ENCODE results near the gene USP4.

Gene USP4

DNA sequence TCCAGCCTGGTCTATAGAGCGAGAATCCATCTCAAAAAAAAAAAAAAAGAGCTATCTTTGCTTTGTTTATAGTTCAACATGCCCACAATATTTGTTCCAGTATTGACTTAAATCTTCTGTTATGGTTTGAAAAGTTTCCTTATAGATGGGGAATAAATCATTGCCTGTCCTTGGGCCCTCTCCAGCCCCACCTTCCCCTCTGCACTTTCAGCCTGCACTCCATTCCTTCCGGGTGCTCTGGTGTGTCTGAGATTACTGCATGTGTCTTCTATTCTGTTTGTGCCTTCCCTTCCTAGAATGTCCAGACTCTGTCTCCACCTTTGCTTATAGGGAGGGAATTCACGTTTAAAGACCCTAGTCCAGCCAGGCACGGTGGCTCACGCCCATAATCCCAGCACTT is 43.5 kb upstream of the USP4 start:
- no peaks in the 10 kb centered on the region for H3K9me3 ChIP-seq (ENCODE audit: control insufficient read depth, insufficient read depth, low read depth, low read length)
- no peak overlapping the region for H3K4me3 ChIP-seq (ENCODE audit: low read depth, low read length)
- H3K4me1 ChIP-seq (ENCODE audit: control insufficient read depth, insufficient read depth, low read length), result no peaks in the 10 kb centered on the region
- ChIA-PET POLR2A (no interaction called here), CTCF (interaction anchor here (0.6 kb wide), 1 partner anchor 11 kb away, joined by 4 read pairs; no protein-coding TSS in a partner anchor)
- no peak overlapping the region for H3K27ac ChIP-seq (ENCODE audit: extremely low read depth, low read depth, low read length)
- TF ChIP-seq ZNF621 (tag by site-specific recombination; IDR thresholded peaks at IDR 0.05) (no peak), ZNF138 (tag by site-specific recombination; IDR thresholded peaks at IDR 0.05; ENCODE audit: borderline replicate concordance) (no peak), KLF8 (tag by site-specific recombination; IDR thresholded peaks at IDR 0.05) (no peak), ZNF555 (tag by site-specific recombination; conservative IDR thresholded peaks at IDR 0.05) (no peak), ZNF16 (tag by site-specific recombination; IDR thresholded peaks at IDR 0.05; ENCODE audit: low read depth) (no peak), ZNF157 (tag by site-specific recombination; IDR thresholded peaks at IDR 0.05) (no peak), ZNF610 (tag by site-specific recombination; IDR thresholded peaks at IDR 0.05; ENCODE audit: borderline replicate concordance) (no peak), ZNF677 (tag by site-specific recombination; IDR thresholded peaks at IDR 0.05) (no peak), ZNF585B (tag by site-specific recombination; IDR thresholded peaks at IDR 0.05) (no peak), ZNF423 (tag by site-specific recombination; IDR thresholded peaks at IDR 0.05) (no peak), ZNF529 (tag by site-specific recombination; IDR thresholded peaks at IDR 0.05; ENCODE audit: insufficient replicate concordance) (no peak)
- TF ChIP-seq, protein P1, sequence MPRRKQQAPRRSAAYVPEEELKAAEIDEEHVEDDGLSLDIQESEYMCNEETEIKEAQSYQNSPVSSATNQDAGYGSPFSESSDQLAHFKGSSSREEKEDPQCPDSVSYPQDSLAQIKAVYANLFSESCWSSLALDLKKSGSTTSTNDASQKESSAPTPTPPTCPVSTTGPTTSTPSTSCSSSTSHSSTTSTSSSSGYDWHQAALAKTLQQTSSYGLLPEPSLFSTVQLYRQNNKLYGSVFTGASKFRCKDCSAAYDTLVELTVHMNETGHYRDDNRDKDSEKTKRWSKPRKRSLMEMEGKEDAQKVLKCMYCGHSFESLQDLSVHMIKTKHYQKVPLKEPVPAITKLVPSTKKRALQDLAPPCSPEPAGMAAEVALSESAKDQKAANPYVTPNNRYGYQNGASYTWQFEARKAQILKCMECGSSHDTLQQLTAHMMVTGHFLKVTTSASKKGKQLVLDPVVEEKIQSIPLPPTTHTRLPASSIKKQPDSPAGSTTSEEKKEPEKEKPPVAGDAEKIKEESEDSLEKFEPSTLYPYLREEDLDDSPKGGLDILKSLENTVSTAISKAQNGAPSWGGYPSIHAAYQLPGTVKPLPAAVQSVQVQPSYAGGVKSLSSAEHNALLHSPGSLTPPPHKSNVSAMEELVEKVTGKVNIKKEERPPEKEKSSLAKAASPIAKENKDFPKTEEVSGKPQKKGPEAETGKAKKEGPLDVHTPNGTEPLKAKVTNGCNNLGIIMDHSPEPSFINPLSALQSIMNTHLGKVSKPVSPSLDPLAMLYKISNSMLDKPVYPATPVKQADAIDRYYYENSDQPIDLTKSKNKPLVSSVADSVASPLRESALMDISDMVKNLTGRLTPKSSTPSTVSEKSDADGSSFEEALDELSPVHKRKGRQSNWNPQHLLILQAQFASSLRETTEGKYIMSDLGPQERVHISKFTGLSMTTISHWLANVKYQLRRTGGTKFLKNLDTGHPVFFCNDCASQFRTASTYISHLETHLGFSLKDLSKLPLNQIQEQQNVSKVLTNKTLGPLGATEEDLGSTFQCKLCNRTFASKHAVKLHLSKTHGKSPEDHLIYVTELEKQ (tag by site-specific recombination; IDR thresholded peaks at IDR 0.05; ENCODE audit: borderline replicate concordance), result no peak
- TF ChIP-seq, protein P2, sequence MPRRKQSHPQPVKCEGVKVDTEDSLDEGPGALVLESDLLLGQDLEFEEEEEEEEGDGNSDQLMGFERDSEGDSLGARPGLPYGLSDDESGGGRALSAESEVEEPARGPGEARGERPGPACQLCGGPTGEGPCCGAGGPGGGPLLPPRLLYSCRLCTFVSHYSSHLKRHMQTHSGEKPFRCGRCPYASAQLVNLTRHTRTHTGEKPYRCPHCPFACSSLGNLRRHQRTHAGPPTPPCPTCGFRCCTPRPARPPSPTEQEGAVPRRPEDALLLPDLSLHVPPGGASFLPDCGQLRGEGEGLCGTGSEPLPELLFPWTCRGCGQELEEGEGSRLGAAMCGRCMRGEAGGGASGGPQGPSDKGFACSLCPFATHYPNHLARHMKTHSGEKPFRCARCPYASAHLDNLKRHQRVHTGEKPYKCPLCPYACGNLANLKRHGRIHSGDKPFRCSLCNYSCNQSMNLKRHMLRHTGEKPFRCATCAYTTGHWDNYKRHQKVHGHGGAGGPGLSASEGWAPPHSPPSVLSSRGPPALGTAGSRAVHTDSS (tag by site-specific recombination; IDR thresholded peaks at IDR 0.05), result no peak
- TF ChIP-seq, protein P3, sequence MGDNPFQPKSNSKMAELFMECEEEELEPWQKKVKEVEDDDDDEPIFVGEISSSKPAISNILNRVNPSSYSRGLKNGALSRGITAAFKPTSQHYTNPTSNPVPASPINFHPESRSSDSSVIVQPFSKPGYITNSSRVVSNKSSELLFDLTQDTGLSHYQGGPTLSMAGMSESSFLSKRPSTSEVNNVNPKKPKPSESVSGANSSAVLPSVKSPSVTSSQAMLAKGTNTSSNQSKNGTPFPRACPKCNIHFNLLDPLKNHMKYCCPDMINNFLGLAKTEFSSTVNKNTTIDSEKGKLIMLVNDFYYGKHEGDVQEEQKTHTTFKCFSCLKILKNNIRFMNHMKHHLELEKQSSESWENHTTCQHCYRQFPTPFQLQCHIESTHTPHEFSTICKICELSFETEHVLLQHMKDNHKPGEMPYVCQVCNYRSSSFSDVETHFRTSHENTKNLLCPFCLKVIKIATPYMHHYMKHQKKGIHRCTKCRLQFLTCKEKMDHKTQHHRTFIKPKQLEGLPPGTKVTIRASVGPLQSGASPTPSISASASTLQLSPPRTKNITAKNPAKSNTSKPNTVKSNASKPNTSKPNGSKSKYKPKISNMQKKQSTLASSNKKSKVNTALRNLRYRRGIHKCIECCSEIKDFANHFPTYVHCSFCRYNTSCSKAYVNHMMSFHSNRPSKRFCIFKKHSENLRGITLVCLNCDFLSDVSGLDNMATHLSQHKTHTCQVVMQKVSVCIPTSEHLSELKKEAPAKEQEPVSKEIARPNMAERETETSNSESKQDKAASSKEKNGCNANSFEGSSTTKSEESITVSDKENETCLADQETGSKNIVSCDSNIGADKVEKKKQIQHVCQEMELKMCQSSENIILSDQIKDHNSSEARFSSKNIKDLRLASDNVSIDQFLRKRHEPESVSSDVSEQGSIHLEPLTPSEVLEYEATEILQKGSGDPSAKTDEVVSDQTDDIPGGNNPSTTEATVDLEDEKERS (tag by site-specific recombination; IDR thresholded peaks at IDR 0.05), result no peak
- peaks cover 0 to 3% of the 10 kb centered on the region in 2 experiments; a peak in 2 of 3 replicates for H3K36me3 ChIP-seq (ENCODE audit: control insufficient read depth in 2 of 2, insufficient read depth in 1 of 2, low read length in 2 of 2)

DNA sequence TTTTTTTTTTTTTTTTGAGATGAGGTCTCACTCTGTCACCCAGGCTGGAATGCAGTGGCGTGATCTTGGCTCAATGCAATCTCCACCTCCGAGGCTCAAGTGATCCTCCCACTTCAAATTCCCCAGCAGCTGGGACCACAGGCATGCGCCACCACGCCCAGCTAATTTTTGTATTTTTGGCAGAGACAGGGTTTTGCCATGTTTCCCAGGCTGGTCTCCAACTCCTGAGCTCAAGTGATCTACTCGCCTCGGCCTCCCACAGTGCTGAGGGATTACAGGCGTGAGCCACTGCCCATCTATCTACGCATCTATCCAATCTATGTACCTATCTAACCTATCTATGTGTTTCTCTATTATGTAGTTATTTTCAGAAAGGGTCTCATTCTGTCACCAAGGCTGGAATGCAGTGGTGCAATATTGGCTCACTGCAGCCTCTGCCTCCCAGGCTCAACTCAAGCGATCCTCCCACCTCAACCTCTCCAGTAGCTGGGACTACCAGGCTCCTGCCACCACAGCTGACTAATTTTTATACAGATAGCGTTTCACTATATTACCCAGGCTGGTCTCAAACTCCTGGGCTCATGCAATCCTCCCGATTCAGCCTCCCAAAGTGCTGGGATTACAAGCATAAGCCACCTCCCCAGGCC is 38.5 kb upstream of the USP4 start:
- no peak overlapping the region for H3K27ac ChIP-seq (ENCODE audit: extremely low read depth, low read depth, low read length)
- H3K4me3 ChIP-seq (ENCODE audit: low read depth, low read length), result no peak overlapping the region
- H3K4me1 ChIP-seq (ENCODE audit: control insufficient read depth, insufficient read depth, low read length), result no peaks in the 10 kb centered on the region
- ChIA-PET CTCF (no interaction called here), POLR2A (no interaction called here)
- peaks cover 14 to 26% of the 10 kb centered on the region in 2 experiments; a peak in 2 of 3 replicates for H3K36me3 ChIP-seq (ENCODE audit: control insufficient read depth in 2 of 2, insufficient read depth in 1 of 2, low read length in 2 of 2)
- H3K9me3 ChIP-seq (ENCODE audit: control insufficient read depth, insufficient read depth, low read depth, low read length), result no peaks in the 10 kb centered on the region
- no peak for TF ChIP-seq IKZF3 (tag by site-specific recombination; IDR thresholded peaks at IDR 0.05)
- TF ChIP-seq, protein P4, sequence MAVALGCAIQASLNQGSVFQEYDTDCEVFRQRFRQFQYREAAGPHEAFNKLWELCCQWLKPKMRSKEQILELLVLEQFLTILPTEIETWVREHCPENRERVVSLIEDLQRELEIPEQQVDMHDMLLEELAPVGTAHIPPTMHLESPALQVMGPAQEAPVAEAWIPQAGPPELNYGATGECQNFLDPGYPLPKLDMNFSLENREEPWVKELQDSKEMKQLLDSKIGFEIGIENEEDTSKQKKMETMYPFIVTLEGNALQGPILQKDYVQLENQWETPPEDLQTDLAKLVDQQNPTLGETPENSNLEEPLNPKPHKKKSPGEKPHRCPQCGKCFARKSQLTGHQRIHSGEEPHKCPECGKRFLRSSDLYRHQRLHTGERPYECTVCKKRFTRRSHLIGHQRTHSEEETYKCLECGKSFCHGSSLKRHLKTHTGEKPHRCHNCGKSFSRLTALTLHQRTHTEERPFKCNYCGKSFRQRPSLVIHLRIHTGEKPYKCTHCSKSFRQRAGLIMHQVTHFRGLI (tag by site-specific recombination; IDR thresholded peaks at IDR 0.05), result no peak
- TF ChIP-seq, protein P2 (tag by site-specific recombination; IDR thresholded peaks at IDR 0.05), result no peak
- TF ChIP-seq ZNF48 (tag by site-specific recombination; IDR thresholded peaks at IDR 0.05), result no peak
- TF ChIP-seq KLF7 (tag by site-specific recombination; IDR thresholded peaks at IDR 0.05; ENCODE audit: borderline replicate concordance), result no peak
- no peak for TF ChIP-seq GLI4 (tag by site-specific recombination; IDR thresholded peaks at IDR 0.05)
- TF ChIP-seq ZNF174 (tag by site-specific recombination; IDR thresholded peaks at IDR 0.05), result no peak
- TF ChIP-seq ZNF629 (tag by site-specific recombination; IDR thresholded peaks at IDR 0.05), result no peak
- TF ChIP-seq, protein P5, sequence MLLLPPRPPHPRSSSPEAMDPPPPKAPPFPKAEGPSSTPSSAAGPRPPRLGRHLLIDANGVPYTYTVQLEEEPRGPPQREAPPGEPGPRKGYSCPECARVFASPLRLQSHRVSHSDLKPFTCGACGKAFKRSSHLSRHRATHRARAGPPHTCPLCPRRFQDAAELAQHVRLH (tag by site-specific recombination; IDR thresholded peaks at IDR 0.05), result no peak
- TF ChIP-seq PRDM1 (tag by site-specific recombination; IDR thresholded peaks at IDR 0.05), result no peak
